KMS-11 (cell line): Measurements from ENCODE around the gene GLS2.
A peak's percentile ranks its signal among the peaks of the same experiment; 100 is the strongest.

Experiments
- H2AFZ ChIP-seq: fragments of 200-600 bp; sonication (generic); 2 replicates; pipeline ENCODE4 v1.6.1; 2016; ENCODE audit warnings: antibody characterized with exemption, mixed run types, low read depth
- H3K27ac ChIP-seq: fragments of 200-600 bp; sonication (generic); 2 replicates; pipeline ENCODE4 v1.6.1; 2016; ENCODE audit warnings: mild to moderate bottlenecking, mixed run types
- H3K27me3 ChIP-seq: fragments of 200-600 bp; sonication (generic); 2 replicates; pipeline ENCODE4 v1.6.1; 2017; ENCODE audit warnings: mild to moderate bottlenecking, low read depth, mixed run types, moderate library complexity; ENCODE audit not compliant: insufficient read depth
- H3K36me3 ChIP-seq: fragments of 200-600 bp; sonication (generic); 2 replicates; pipeline ENCODE4 v1.6.1; 2017; ENCODE audit warnings: mild to moderate bottlenecking, mixed run types; ENCODE audit not compliant: insufficient read depth
- H3K4me1 ChIP-seq: fragments of 200-600 bp; sonication (generic); 2 replicates; pipeline ENCODE4 v1.6.1; 2016; ENCODE audit warnings: mild to moderate bottlenecking, low read depth, mixed run types; ENCODE audit not compliant: poor library complexity, severe bottlenecking
- H3K4me2 ChIP-seq: fragments of 200-600 bp; sonication (generic); 2 replicates; pipeline ENCODE4 v1.7.0; 2016; ENCODE audit warnings: mild to moderate bottlenecking, mixed run types
- H3K4me3 ChIP-seq: fragments of 200-600 bp; sonication (generic); IDR thresholded peaks from 2 replicates; pipeline ENCODE4 v1.6.1; 2017; ENCODE audit warnings: low read depth, low read length, mixed read lengths; ENCODE audit not compliant: insufficient read depth
- H3K79me2 ChIP-seq: fragments of 200-600 bp; sonication (generic); 2 replicates; pipeline ENCODE4 v1.6.1; 2016; ENCODE audit warnings: low read depth, mixed run types; ENCODE audit not compliant: insufficient read depth
- H3K9ac ChIP-seq: fragments of 200-600 bp; sonication (generic); 2 replicates; pipeline ENCODE4 v1.6.1; 2016; ENCODE audit warnings: mild to moderate bottlenecking, mixed run types
- H4K20me1 ChIP-seq: fragments of 200-600 bp; sonication (generic); 2 replicates; pipeline ENCODE4 v1.6.1; 2016; ENCODE audit warnings: mild to moderate bottlenecking, mixed run types; ENCODE audit not compliant: insufficient read depth
- TF ChIP-seq, protein P1 (sequence below): fragments of 200-600 bp; sonication (generic); conservative IDR thresholded peaks from 2 replicates; pipeline ENCODE4 v1.6.1; 2017; ENCODE audit warnings: low read depth, mild to moderate bottlenecking, antibody characterized with exemption, low read length, moderate library complexity, mixed read lengths

GLS2 gene

DNA sequence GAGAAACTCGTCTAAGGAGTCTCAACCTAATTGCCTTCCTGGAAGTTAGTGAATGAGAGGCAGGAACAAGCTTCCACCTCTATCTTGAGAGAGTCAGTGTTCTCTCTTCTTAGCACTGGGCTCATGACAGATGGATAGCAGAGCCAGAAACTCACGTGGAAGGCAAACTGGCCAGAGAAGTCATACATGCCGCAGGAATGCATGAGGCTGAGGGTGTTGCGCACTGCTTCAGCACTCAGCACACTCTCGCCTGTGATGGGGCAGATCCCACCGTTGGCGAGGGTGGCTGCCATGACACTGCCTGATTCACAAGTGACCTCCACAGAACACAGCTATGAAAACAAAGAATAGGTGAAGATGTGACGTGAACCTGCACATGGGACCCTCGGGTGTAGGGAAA is 13.6 kb downstream of the GLS2 start:
- TF ChIP-seq, protein P1, sequence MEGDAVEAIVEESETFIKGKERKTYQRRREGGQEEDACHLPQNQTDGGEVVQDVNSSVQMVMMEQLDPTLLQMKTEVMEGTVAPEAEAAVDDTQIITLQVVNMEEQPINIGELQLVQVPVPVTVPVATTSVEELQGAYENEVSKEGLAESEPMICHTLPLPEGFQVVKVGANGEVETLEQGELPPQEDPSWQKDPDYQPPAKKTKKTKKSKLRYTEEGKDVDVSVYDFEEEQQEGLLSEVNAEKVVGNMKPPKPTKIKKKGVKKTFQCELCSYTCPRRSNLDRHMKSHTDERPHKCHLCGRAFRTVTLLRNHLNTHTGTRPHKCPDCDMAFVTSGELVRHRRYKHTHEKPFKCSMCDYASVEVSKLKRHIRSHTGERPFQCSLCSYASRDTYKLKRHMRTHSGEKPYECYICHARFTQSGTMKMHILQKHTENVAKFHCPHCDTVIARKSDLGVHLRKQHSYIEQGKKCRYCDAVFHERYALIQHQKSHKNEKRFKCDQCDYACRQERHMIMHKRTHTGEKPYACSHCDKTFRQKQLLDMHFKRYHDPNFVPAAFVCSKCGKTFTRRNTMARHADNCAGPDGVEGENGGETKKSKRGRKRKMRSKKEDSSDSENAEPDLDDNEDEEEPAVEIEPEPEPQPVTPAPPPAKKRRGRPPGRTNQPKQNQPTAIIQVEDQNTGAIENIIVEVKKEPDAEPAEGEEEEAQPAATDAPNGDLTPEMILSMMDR = no peak
- H3K36me3 ChIP-seq = no peaks in the 10 kb centered on the region; the same call in 1 of the 2 replicates
- H3K79me2 ChIP-seq = peaks cover 45% of the 10 kb centered on the region

DNA sequence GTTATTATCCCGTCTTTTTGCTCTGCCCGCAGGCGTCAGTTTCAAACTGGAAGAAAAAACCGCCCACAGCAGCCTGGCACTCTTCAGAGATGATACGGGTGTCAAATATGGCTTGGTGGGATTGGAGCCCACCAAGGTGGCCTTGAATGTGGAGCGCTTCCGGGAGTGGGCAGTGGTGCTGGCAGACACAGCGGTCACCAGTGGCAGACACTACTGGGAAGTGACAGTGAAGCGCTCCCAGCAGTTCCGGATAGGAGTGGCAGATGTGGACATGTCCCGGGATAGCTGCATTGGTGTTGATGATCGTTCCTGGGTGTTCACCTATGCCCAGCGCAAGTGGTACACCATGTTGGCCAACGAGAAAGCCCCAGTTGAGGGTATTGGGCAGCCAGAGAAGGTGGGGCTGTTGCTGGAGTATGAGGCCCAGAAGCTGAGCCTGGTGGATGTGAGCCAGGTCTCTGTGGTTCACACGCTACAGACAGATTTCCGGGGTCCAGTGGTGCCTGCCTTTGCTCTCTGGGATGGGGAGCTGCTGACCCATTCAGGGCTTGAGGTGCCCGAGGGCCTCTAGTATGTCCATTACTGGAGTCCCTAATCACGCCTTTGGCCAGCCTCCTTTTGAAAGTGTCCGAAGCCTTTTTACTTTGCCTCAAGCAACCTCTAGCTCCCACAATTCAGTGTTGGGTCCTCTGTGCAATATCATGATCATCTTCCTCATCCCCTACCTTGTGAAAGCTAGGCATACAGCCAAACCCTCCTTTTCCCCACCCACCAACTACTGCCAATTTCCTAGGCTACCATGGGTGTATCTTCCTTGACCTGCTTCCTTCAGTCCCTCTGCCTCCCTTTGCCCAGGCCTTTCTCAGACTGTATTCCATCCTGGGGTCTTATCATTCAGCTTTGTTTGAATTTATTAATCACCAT is 18.7 kb downstream of the GLS2 start:
- Histone ChIP-seq H3K9ac (peak overlapping the region; percentile 92), H4K20me1 (no peaks in the 10 kb centered on the region), H3K4me1 (peaks cover 44% of the 10 kb centered on the region), H3K36me3 (no peaks in the 10 kb centered on the region; the same call in 1 of the 2 replicates), H3K79me2 (peaks cover 55% of the 10 kb centered on the region), H2AFZ (peak overlapping the region; percentile 74), H3K4me2 (peak overlapping the region; percentile 79), H3K27ac (peak overlapping the region; percentile 91), H3K27me3 (no peaks in the 10 kb centered on the region), H3K4me3 (peak overlapping the region; percentile 77)
- TF ChIP-seq, protein P1 = no peak

More for the DNA sequence above, 13.6 kb downstream of the GLS2 start:
- Histone ChIP-seq H2AFZ (no peak overlapping the region), H3K27ac (no peak overlapping the region), H3K9ac (no peak overlapping the region), H3K4me3 (no peak overlapping the region), H3K4me1 (peaks cover 31% of the 10 kb centered on the region), H4K20me1 (no peaks in the 10 kb centered on the region), H3K4me2 (no peak overlapping the region), H3K27me3 (no peaks in the 10 kb centered on the region)

DNA sequence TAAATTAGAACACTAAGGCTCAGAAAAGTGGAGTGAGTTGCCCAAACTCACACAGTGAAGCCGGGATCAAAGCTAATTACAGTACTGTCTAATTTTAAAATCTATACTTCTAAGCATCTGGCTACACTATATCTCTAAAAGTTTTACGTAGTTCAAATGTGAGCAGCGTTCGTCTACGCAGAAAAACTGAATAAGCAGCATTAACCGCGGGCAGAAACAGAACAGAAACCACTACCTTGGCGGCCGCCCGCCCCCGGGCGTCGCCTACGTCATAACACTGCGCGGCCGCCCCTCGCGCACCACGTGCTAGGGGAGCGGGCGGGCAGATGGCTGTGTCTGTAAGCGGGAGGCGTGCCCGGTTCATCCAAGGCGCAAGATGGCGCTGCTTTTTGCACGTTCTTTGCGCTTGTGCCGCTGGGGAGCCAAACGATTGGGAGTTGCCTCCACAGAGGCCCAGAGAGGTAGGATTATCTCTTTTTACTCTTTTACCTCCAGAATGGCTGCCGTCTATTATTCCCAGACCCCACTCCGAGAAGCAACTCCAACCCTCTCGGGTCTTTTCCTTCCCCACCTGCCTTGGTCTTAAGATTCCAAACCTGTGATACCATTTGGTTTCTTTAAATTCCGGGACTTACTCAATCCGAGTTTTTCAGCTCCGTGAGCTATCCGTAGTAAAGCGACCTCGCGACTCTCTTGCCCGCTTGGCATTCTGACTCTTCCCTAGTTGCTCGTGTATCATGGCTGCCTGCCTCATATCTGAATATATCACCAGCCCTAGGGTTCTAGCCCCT is 19.6 kb downstream of the GLS2 start, which contains the start of gene SPRYD4:
SPRYD4 (plus strand) TSS at position 363 of the 791 bp plus-strand sequence; CDS start at position 377, 14 bp downstream.
- Histone ChIP-seq H2AFZ (peak within 1 kb of the TSS; percentile 74), H3K4me2 (peak within 1 kb of the TSS; percentile 79), H3K4me1 (peaks cover 50% of the 10 kb centered on the region), H3K27me3 (no peaks in the 10 kb centered on the region), H3K36me3 (no peaks in the 10 kb centered on the region; the same call in 1 of the 2 replicates), H3K27ac (peak within 1 kb of the TSS; percentile 91), H4K20me1 (no peaks in the 10 kb centered on the region), H3K9ac (peak within 1 kb of the TSS; percentile 92), H3K4me3 (peak within 1 kb of the TSS; percentile 77), H3K79me2 (peaks cover 50% of the 10 kb centered on the region)
- TF ChIP-seq, protein P1 = peak; percentile 81

DNA sequence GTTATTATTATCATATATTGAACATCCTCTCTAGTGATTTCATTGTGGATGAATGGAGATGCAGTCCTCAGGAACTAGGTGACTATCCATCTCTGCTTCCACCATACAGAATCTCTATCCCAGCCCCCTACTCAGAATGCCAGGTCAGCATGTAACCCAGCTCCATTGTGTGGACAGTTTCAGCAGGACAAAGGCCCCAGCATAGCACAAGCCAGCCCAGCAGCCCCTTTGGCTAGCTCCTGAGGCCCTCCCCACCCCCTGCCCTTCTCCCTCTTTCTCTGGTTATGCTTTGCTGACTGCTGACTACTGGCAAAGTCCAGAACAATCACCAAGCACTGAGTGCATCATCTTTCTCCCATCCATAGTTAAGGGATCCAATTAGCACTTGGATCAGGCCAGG is 25.4 kb downstream of the GLS2 start:
- Histone ChIP-seq H3K4me3 (no peak overlapping the region), H3K79me2 (no peaks in the 10 kb centered on the region), H4K20me1 (no peaks in the 10 kb centered on the region), H3K9ac (no peak overlapping the region), H3K27me3 (no peaks in the 10 kb centered on the region), H3K4me2 (no peak overlapping the region), H2AFZ (no peak overlapping the region), H3K36me3 (no peaks in the 10 kb centered on the region), H3K4me1 (peaks cover 11% of the 10 kb centered on the region), H3K27ac (no peak overlapping the region)
- TF ChIP-seq, protein P1 = no peak
